ENCODE measurements around the gene DNMT3A.

DNA sequence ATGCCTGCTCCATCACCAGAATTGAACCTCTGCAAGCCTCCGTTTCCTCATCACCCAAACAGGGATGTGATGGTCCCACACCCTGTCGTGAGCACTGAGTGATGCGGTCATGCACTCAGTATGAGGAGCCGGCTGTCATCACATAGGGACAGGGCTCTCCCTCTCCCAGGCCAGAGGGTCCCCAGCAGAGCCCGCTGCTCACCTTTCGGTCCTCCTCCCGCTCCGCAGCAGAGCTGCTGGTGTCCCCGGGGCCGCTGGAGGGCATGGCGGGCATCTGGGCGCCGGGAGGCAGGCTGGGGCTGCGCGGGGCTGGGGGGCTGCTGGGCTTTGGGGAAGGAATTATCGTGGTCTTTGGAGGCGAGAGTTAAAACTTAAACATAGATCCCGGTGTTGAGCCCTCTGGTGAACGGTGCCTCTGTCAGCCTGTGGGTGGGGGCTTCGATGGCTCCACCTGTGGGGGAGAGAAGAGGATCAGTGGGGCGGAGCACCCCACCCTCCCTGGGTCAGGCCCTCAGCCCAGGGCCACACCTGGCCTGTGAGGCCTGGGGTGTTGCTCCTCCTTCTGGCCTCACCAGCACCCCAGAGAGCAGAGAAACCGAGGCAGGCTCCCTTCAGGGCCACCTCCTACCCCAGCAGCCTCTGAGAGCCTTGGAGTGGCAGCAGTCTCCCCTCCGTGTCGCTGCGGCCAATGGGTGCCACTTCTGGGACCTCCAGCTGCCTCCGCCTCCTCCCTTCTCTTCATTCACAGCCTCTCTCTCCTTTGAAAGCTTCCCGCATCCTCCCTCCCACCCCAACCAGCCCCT, 27.8 kb downstream of the DNMT3A start:
- no peak for TF ChIP-seq POLR2A (IDR thresholded peaks at IDR 0.05; ENCODE audit: low read depth, low read length)
- TF ChIP-seq, protein P1, sequence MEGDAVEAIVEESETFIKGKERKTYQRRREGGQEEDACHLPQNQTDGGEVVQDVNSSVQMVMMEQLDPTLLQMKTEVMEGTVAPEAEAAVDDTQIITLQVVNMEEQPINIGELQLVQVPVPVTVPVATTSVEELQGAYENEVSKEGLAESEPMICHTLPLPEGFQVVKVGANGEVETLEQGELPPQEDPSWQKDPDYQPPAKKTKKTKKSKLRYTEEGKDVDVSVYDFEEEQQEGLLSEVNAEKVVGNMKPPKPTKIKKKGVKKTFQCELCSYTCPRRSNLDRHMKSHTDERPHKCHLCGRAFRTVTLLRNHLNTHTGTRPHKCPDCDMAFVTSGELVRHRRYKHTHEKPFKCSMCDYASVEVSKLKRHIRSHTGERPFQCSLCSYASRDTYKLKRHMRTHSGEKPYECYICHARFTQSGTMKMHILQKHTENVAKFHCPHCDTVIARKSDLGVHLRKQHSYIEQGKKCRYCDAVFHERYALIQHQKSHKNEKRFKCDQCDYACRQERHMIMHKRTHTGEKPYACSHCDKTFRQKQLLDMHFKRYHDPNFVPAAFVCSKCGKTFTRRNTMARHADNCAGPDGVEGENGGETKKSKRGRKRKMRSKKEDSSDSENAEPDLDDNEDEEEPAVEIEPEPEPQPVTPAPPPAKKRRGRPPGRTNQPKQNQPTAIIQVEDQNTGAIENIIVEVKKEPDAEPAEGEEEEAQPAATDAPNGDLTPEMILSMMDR (IDR thresholded peaks at IDR 0.05; ENCODE audit: extremely low read depth in 1 of 2, insufficient read depth in 1 of 2, low read depth in 1 of 2, low read length in 2 of 2): no peak
